ENCODE results near the gene CMTM2. TPM values are rescaled to one million over a fixed set of nuclear protein-coding genes. Genes with fewer than 3 reads are reported as not detected.

The CMTM2 gene
- total and polyA plus RNA-seq, 2 of the 4 experiments (the other 2 are of a cell fraction), result not detected

DNA sequence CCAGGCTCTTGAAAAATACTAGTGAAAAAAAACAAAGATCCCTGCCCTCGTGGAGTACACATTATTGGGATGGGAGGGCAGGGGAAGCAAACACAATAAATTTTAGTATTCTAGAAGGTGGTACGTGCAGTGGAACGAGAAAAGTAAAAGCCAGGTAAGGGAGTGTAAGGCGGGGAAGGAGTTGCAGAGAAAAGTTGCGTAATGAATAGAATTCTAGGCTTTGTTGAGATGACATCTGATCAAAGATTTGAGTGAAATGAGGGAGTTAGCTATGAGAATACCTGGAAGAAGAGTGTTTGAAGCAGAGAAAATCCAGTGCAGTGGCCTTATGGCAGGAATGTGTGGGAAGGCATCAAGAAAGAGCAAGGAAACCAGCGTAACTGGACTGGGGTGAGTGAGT lies 24.8 kb upstream of the CMTM2 start:
- Histone ChIP-seq H2BK120ac (ENCODE audit: low read depth, low read length) (no peak overlapping the region), H2AK5ac (ENCODE audit: low read depth, low read length) (no peak overlapping the region), H2AFZ (replicated peaks; ENCODE audit: low read length, poor library complexity) (no peak overlapping the region), H3K9ac (ENCODE audit: low read depth, low read length) (no peak overlapping the region), H3K9me3 (ENCODE audit: control insufficient read depth, insufficient read depth, low read length) (no peaks in the 10 kb centered on the region), H4K5ac (ENCODE audit: low read depth, low read length) (no peak overlapping the region), H3K27me3 (ENCODE audit: control insufficient read depth, insufficient read depth, low read length) (no peaks in the 10 kb centered on the region), H2BK5ac (ENCODE audit: low read depth, low read length, poor library complexity, severe bottlenecking) (no peak overlapping the region), H3K79me1 (ENCODE audit: low read depth in 1 of 2, low read length in 2 of 2) (peaks cover 54 to 72% of the 10 kb centered on the region in 2 experiments), H3K9me1 (ENCODE audit: insufficient read depth, low read length) (peaks cover 12% of the 10 kb centered on the region; the same call in 1 of the 2 replicates), H3K36me3 (ENCODE audit: control insufficient read depth, insufficient read depth, low read length) (peaks cover 4% of the 10 kb centered on the region), H3K4me3 (ENCODE audit: insufficient read depth, low read depth, low read length) (no peak overlapping the region), H3K4me1 (ENCODE audit: control insufficient read depth, insufficient read depth, low read length) (peaks cover 3% of the 10 kb centered on the region), H3K4me2 (ENCODE audit: low read depth, low read length) (no peak overlapping the region), H3K14ac (replicated peaks; ENCODE audit: low read depth, low read length) (no peak overlapping the region), H3K4ac (ENCODE audit: low read depth, low read length) (no peak overlapping the region), H3K27ac (ENCODE audit: insufficient read depth, low read length) (no peak overlapping the region), H3K18ac (ENCODE audit: low read depth, low read length) (no peak overlapping the region), H4K8ac (ENCODE audit: low read depth in 2 of 2, low read length in 2 of 2) (no peak overlapping the region), H3K23ac (ENCODE audit: low read depth, low read length) (no peak overlapping the region), H2AK9ac (replicated peaks; ENCODE audit: low read depth, low read length, poor library complexity) (no peak overlapping the region), H2BK15ac (ENCODE audit: low read depth, low read length) (no peak overlapping the region), H2BK20ac (ENCODE audit: low read depth, low read length) (no peak overlapping the region), H3K56ac (ENCODE audit: extremely low read depth, insufficient read depth, low read length) (no peak overlapping the region), H4K91ac (ENCODE audit: insufficient read depth, low read depth, low read length) (no peak overlapping the region), H4K20me1 (ENCODE audit: insufficient read depth, low read length) (no peaks in the 10 kb centered on the region)
- BruUV-seq (replicated peaks), result no TSS peak
- intact Hi-C loops (cut with micrococcal nuclease), result no loop called here
- TF ChIP-seq, protein P1, sequence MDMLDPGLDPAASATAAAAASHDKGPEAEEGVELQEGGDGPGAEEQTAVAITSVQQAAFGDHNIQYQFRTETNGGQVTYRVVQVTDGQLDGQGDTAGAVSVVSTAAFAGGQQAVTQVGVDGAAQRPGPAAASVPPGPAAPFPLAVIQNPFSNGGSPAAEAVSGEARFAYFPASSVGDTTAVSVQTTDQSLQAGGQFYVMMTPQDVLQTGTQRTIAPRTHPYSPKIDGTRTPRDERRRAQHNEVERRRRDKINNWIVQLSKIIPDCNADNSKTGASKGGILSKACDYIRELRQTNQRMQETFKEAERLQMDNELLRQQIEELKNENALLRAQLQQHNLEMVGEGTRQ (IDR thresholded peaks at IDR 0.05; ENCODE audit: low read depth, low read length), result no peak
- TF ChIP-seq CEBPB (IDR thresholded peaks at IDR 0.05; ENCODE audit: low read depth, low read length), result peak; percentile 79
- 100% methylated on average over 2 to 4 of the region's 6 CpGs for WGBS, 2 experiments (ENCODE audit: extremely low coverage in 2 of 2, insufficient read length in 1 of 2)
- no peak for ATAC-seq (ENCODE audit: low read depth)
- ChIA-PET CTCF (no interaction called here), POLR2A (ENCODE audit: unreplicated experiment) (no interaction called here)
- no peak for DNase-seq
- in situ Hi-C loops (cut with MboI; ENCODE audit: low sequenced_read_pairs), result loop anchor here (5.0 kb wide), 1 partner anchor 48 kb away; the partner anchor contains the start of gene CMTM3
- dilution Hi-C loops (cut with HindIII; ENCODE audit: low sequenced_read_pairs, unreplicated experiment), result no loop called here
